Activated naive CD4-positive, alpha-beta T cell treated with anti-CD3 and anti-CD28 coated beads, Interleukin-2, amount 50 U/mL, for 24 hours (primary cell): ENCODE measurements around the gene RAB24.
A peak's percentile ranks its signal among the peaks of the same experiment; 100 is the strongest.
"Not testable (repeated sequence)": the region's sequence is repeated elsewhere in the genome, so short reads cannot be mapped to it uniquely, and the experiment has no call there.

Experiments
- H3K27ac Mint-ChIP-seq: one replicate; pipeline ENCODE4 v1.8.0; 2021; ENCODE audit warnings: mild to moderate bottlenecking, mixed read lengths
- H3K27me3 Mint-ChIP-seq: one replicate; pipeline ENCODE4 v1.8.0; 2021; ENCODE audit warnings: mixed read lengths
- H3K36me3 Mint-ChIP-seq: one replicate; pipeline ENCODE4 v1.8.0; 2021; ENCODE audit warnings: mixed read lengths
- H3K4me1 Mint-ChIP-seq: one replicate; pipeline ENCODE4 v1.8.0; 2021; ENCODE audit warnings: mixed read lengths
- H3K4me3 Mint-ChIP-seq: one replicate; pipeline ENCODE4 v1.8.0; 2021; ENCODE audit warnings: mild to moderate bottlenecking, mixed read lengths
- H3K9me3 Mint-ChIP-seq: one replicate; pipeline ENCODE4 v1.8.0; 2021; ENCODE audit warnings: mixed read lengths

The RAB24 gene

GRCh38 chr5:177307544-177308363 lies 4.2 kb upstream of the RAB24 start:
- no peaks in the 10 kb centered on the region for H3K27me3 Mint-ChIP-seq
- peaks cover 7% of the 10 kb centered on the region for H3K36me3 Mint-ChIP-seq
- H3K9me3 Mint-ChIP-seq = no peaks in the 10 kb centered on the region
- no peak overlapping the region for H3K4me3 Mint-ChIP-seq
- no peak overlapping the region for H3K27ac Mint-ChIP-seq
- H3K4me1 Mint-ChIP-seq = peaks cover 53% of the 10 kb centered on the region

GRCh38 chr5:177306674-177307543 lies 3.4 kb upstream of the RAB24 start:
- H3K27me3 Mint-ChIP-seq = no peaks in the 10 kb centered on the region
- H3K4me1 Mint-ChIP-seq = peaks cover 56% of the 10 kb centered on the region
- peaks cover 7% of the 10 kb centered on the region for H3K36me3 Mint-ChIP-seq
- H3K4me3 Mint-ChIP-seq = peak overlapping the region; percentile 33
- no peak overlapping the region for H3K27ac Mint-ChIP-seq
- no peaks in the 10 kb centered on the region for H3K9me3 Mint-ChIP-seq

DNA sequence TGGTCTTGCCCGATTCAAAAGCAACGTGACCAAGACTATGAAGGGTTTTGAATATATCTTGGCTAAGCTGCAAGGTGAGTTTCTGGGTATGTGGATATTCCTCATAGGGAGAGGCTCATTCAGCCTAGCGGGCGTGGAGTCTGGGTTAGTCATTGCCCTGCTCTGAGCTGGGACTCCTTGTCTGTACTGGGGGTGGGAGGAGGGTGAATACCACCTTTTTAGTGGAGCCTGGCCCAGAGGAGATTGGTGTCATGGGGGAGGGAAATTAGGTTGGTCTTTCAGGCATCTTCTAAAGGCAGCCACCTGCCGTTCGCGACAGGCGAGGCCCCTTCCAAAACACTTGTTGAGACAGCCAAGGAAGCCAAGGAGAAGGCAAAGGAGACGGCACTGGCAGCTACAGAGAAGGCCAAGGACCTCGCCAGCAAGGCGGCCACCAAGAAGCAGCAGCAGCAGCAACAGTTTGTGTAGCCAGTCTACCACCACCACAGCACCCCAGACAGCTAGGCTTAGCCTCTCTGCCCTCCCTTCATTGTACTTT lies 2.7 kb upstream of the RAB24 start:
- not testable (repeated sequence) for H3K27me3 Mint-ChIP-seq, H3K27ac Mint-ChIP-seq, H3K36me3 Mint-ChIP-seq, H3K9me3 Mint-ChIP-seq
- Mint-ChIP-seq H3K4me3 (peak overlapping the region; percentile 60), H3K4me1 (peaks cover 64% of the 10 kb centered on the region)

DNA sequence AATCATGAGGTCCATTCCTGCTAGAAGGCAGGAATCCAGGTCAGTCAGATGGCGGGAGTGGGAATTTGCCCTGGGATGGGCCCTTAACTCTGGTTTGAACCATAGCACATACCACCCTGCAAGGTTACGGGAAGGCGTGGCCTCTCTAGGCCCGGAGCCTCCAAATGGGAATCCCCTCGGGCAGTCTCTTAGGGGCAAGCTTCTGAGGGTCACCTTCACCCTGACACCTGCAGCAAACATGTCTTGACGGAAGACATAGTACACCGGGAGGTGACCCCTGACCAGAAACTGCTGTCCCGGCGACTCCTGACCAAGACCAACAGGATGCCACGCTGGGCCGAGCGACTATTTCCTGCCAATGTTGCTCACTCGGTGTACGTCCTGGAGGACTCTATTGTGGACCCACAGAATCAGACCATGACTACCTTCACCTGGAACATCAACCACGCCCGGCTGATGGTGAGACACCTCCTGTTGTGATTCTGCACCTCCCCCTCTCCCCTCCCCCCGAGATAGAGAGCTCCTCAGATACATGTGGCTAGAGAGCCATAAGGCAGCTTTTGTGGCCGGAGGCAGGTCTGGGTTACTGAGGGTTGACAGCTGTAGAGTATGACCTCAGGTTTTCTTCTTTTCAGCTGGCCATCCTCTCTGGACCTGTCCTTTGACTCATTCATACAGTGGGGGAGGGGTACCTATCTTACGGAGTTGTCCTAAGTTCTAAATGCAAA lies 1.0 kb upstream of the RAB24 start:
- H3K27me3 Mint-ChIP-seq = no peaks in the 10 kb centered on the region
- H3K4me3 Mint-ChIP-seq = peak overlapping the region; percentile 92
- H3K27ac Mint-ChIP-seq = peak overlapping the region; percentile 87
- H3K36me3 Mint-ChIP-seq = peaks cover 7% of the 10 kb centered on the region
- H3K9me3 Mint-ChIP-seq = no peaks in the 10 kb centered on the region
- peaks cover 68% of the 10 kb centered on the region for H3K4me1 Mint-ChIP-seq

GRCh38 chr5:177303925-177304391 lies 439 bp upstream of the RAB24 start:
- Mint-ChIP-seq H3K36me3 (peaks cover 7% of the 10 kb centered on the region), H3K27ac (peak overlapping the region; percentile 87)

DNA sequence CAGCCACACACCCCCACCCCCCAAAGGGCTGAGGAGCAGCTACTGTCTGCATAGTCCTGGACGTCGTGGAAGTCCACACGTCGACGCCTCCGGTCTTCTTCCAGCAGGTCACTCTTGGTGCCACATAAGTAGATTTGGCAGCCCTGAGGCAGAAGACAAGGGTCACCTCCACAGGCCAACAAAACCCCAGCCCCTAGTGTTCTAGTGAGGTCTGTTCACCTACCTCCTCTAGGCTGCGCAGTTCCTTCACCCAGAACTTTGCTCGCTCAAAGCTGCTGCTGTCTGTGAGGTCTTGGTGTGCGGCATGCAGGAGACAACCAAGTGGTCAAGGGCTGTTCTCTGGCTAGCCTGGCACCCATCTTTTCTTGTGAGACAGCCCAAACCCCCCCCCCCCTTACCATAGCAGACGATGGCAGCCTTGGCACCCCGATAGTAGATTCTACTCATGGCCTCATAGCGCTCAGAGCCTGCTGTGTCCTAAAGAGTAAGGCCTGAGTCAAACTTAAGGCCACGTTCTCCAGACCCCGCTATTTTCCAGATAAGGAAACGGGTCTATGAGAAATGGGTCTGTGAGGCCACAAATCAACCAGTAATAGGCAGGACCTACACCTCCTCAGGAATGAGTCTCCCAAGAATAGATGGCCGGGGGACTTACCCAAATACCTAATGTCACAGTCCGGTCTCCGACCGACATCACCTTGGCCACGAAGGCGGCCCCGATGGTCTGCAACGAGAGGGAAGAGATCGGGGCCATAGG lies 987 bp downstream of the RAB24 start:
- Mint-ChIP-seq H3K9me3 (no peaks in the 10 kb centered on the region), H3K27ac (peak overlapping the region; percentile 70), H3K4me1 (peaks cover 67% of the 10 kb centered on the region), H3K4me3 (peak overlapping the region; percentile 92), H3K27me3 (no peaks in the 10 kb centered on the region), H3K36me3 (peaks cover 7% of the 10 kb centered on the region)

More at GRCh38 chr5:177303925-177304391, 439 bp upstream of the RAB24 start:
- peak overlapping the region; percentile 92 for H3K4me3 Mint-ChIP-seq
- no peaks in the 10 kb centered on the region for H3K27me3 Mint-ChIP-seq
- no peaks in the 10 kb centered on the region for H3K9me3 Mint-ChIP-seq
- peaks cover 67% of the 10 kb centered on the region for H3K4me1 Mint-ChIP-seq

- H3K27me3 Mint-ChIP-seq = no peaks in the 10 kb centered on the region
- H3K27ac Mint-ChIP-seq = peak overlapping the region; percentile 30
- peak overlapping the region; percentile 92 for H3K4me3 Mint-ChIP-seq
- H3K9me3 Mint-ChIP-seq = no peaks in the 10 kb centered on the region
- peaks cover 7% of the 10 kb centered on the region for H3K36me3 Mint-ChIP-seq
- peaks cover 68% of the 10 kb centered on the region for H3K4me1 Mint-ChIP-seq
Measured at GRCh38 chr5:177301503-177302165, 1.9 kb downstream of the RAB24 start.

DNA sequence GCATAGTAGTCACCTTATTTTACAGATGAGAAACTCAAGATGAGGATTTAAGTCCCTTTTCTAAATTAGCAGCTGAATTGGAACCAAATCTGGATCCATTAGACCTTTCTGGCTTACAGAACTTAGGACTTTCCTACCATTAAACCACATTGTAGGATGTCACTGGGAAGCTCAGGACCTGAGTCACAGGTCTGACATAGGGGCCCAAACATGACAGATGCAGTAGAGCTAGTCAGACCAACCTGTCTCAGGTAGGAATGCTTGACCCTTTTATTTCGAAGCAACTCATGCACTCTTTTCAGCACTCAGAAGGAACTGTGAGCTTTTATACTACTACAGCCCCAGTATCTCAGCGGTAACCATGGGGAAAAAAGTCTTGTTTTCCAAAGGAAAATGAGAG lies 2.6 kb downstream of the RAB24 start:
- Mint-ChIP-seq H3K27ac (peak overlapping the region; percentile 46), H3K4me3 (peak overlapping the region; percentile 42), H3K4me1 (peaks cover 70% of the 10 kb centered on the region), H3K36me3 (peaks cover 4% of the 10 kb centered on the region), H3K27me3 (no peaks in the 10 kb centered on the region), H3K9me3 (no peaks in the 10 kb centered on the region)

DNA sequence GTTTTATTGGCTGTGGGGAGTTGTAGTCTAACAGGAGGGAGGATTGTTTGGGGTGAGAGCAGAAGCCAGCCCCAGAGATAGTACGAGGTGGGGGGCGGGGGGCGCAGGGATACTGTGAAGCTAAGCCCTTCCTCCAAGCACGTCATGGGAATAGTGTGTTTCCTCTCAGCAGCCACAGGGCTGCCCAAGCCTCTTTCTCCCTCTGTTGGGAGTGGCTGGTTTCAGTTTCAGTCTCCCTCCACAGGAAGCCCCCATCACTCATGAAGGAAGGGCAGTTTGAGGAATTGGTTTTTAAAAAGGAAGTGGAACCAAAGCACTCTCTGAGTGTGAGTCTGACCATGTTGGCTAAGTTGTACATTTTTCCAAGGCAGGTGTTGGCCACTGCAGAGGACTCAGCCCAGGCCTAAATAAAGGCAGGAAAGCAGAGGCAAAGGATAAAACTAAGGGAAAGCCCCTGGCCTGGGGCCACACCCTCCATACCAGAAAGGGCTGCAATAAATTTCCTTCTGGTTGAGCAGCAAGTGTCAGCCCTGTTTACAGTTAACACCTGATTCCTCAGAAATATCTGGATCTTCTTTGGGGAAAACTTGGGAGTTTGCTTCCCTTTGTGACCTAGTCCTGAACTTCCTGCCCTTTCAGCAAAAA lies 3.2 kb downstream of the RAB24 start:
- Mint-ChIP-seq H3K9me3 (no peaks in the 10 kb centered on the region), H3K36me3 (peaks cover 4% of the 10 kb centered on the region), H3K27me3 (no peaks in the 10 kb centered on the region), H3K4me1 (peaks cover 70% of the 10 kb centered on the region), H3K4me3 (peak overlapping the region; percentile 42), H3K27ac (peak overlapping the region; percentile 84)

DNA sequence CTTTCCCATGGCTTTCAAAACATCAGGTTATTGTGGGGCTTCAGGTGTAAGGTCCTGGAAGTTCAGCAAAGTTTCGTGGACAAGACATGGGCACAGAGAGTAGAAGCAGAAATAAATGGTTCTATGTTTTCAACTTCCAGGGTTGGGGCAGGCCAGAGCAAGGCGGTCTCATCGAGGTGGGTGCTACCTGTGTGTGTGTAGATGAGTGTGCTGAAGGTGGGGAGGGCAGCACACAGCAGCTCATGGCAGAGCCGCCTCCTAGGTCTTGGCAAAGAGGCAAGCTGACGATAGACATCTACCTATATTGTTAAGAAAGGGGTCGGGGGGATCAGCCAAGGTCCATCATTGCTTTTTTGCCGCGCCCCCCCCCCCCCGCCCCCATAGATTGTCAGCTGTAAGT lies 3.8 kb downstream of the RAB24 start:
- Mint-ChIP-seq H3K9me3 (no peaks in the 10 kb centered on the region), H3K27ac (peak overlapping the region; percentile 0), H3K36me3 (no peaks in the 10 kb centered on the region), H3K4me1 (peaks cover 65% of the 10 kb centered on the region), H3K27me3 (no peaks in the 10 kb centered on the region), H3K4me3 (no peak overlapping the region)

GRCh38 chr5:177297922-177298321 lies 5.6 kb downstream of the RAB24 start:
- Mint-ChIP-seq H3K27ac (no peak overlapping the region), H3K36me3 (no peaks in the 10 kb centered on the region), H3K27me3 (no peaks in the 10 kb centered on the region), H3K4me1 (peaks cover 57% of the 10 kb centered on the region), H3K4me3 (no peak overlapping the region), H3K9me3 (no peaks in the 10 kb centered on the region)

DNA sequence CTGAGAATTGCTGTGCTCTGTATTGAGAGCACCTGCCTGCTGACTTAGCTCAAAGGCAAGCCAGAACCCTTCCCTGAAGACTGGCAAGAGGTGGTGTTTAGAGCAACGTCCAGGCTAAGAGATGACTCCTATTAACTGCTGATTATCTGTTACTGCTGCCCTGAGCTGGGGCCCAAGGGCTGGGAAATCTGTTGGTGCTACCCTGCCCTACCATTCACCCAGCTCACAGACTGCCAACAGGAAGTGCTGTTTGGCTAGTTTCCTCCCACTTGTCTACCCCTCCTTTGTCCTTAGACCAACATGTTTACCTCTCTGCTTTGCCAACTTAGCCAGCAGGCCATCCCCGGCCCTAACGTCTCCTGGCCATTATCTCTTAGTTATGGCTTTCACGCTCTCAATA lies 6.9 kb downstream of the RAB24 start:
- H3K36me3 Mint-ChIP-seq = peaks cover 7% of the 10 kb centered on the region
- H3K4me1 Mint-ChIP-seq = peaks cover 47% of the 10 kb centered on the region
- H3K9me3 Mint-ChIP-seq = no peaks in the 10 kb centered on the region
- H3K27ac Mint-ChIP-seq = peak overlapping the region; percentile 71
- peak overlapping the region; percentile 37 for H3K4me3 Mint-ChIP-seq
- H3K27me3 Mint-ChIP-seq = no peaks in the 10 kb centered on the region

DNA sequence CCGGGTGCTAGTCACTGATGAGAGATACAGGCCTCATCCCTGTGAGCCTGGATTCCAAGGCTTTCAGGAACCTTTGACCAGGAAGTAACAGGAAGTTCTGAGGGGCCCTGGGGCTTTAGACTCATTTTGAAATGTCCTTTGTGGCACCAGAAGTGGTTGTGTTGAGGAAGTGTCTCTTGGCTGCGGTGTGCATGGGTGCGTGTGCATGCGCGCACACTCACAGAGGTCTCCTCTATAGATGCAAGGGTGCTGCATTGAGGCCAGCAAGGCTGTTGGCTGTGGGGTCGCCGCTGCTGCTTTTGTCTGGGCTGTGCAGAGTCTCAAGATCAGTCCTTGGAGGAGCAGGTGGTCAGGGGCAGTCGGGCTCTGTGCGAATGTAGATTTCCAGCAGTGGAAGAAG lies 7.6 kb downstream of the RAB24 start:
- H3K9me3 Mint-ChIP-seq = no peaks in the 10 kb centered on the region
- H3K36me3 Mint-ChIP-seq = peaks cover 7% of the 10 kb centered on the region
- H3K4me1 Mint-ChIP-seq = peaks cover 40% of the 10 kb centered on the region
- H3K27ac Mint-ChIP-seq = peak overlapping the region; percentile 74
- no peaks in the 10 kb centered on the region for H3K27me3 Mint-ChIP-seq
- H3K4me3 Mint-ChIP-seq = no peak overlapping the region

- Mint-ChIP-seq H3K9me3 (no peaks in the 10 kb centered on the region), H3K36me3 (peaks cover 7% of the 10 kb centered on the region), H3K4me1 (peaks cover 27% of the 10 kb centered on the region), H3K27me3 (no peaks in the 10 kb centered on the region), H3K27ac (no peak overlapping the region), H3K4me3 (no peak overlapping the region)
Measured at GRCh38 chr5:177294632-177295031, 8.9 kb downstream of the RAB24 start.
